COLO829 (cell line): ENCODE results near the gene TMEM80.
A peak's percentile ranks its signal among the peaks of the same experiment; 100 is the strongest.

Experiments used
- DNase-seq: peaks from one replicate; pipeline ENCODE4 v3.0.0; 2012; ENCODE audit warnings: low spot score

Gene TMEM80

DNA sequence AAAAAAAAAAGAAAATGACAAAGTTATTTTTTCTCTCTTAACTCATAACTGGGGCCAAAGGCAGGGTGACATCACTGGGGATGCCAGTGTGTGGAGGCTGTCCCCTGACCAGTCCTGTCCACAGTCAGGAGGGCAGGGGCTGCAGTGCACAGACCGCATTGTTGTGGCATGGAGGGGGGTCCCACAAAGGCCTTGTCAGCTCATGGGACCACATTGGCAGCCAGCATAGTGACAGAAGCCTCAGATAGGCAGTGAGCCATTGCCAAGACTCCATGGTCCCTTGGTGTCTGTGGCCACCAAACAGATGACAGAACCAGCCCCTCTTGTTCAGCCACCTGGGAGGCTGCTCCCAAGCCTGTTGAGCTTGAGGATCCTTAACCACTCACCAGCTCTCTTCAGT, 4.1 kb downstream of the TMEM80 start:
- DNase-seq = no peak

DNA sequence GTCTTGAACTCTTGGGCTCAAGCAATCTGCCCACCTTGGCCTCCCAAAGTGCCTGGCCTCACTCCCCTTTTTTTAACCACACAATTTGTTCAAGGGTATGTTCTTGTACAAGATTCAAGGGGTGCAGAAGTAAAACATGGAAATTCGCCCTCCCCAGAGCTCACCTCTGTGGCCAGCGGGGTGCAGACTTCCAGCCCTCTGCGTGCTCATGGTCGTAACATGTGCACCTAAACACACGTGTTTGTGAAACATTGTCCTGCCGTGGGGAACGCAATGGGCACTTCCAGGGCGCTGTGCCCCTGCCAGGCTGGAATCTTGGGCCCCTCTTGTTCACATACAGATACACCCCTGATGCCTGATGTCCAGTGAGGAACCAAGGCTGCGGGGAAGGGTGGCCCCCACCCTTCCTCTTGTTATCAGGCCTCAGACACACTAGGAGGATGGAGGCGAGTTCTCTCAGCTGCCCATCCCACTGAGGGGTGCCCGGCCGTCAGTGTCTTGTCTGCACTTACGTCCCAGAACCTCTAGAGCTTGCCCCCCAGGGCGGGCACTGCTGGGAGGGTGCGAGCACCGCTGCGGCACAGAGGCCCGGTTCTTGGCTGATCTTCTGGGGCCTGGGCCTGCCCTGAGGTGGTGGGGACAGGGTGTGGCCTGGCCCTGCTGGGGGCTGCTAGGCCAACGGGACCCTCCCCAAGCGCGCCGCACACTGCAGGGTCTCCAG, 6.3 kb downstream of the TMEM80 start:
- no peak for DNase-seq

DNA sequence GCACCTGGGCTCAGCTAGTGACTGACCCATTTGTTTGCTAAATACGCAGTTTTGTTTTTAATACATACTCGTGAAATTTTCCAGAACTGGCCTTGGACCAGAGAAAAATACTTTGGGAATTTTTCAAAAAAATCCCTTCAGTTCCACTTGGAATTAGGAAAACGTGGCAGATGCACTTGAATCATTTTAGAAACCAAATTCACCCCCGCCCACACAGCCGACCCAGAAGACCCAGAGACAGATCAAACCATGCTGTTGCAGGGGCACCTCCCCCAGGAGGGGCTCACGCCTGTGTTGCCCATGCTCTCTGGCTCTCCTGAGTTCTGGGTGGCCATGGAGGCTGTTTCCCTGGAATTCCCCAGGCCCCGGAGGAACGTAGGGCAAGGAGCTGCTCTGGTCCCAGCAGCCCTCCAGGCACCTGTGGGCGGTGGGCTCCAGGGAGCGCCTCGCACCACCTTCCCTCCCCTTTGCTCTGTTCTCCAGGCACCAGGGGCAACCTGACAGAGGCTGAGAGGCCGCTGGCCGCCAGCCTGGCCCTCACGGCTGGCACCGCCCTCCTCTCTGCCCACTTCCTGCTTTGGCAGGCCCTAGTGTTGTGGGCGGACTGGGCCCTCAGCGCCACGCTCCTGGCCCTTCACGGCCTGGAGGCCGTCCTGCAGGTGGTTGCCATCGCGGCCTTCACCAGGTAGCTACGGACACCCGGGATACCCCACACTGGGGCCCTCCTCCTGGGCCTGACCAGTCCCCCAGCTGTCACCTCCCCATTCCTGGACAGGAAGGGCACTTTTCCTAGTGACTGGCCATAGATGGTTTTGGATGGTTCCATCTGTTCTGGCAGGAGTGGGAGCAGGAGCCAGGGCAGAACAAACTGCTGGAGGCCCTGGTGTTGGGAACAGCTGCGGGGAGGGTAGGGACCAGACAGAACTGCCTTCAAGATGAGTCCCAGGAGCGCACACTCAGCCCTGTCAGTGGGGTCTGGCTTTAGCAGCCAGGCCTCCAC, 7.1 kb downstream of the TMEM80 start:
- no peak for DNase-seq

DNA sequence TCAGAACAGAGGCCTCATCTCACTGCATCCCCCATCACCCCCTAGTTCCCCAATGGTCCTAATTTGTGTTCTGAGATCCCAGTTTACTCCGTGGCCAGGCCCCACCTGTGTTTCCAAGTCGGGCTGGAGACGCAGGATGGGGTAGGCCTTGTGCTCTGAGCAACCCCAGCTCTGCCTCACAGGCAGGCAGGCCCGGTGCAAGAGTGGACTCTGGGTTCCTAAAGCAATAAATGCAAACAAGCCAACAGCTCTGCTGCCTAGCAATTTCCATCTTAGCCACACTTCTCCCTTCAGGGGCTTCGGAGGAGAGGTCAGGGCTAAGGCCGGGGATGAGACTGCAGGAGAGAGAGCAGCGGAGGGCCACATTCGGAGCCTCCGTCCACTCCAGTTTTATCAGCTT, 7.9 kb downstream of the TMEM80 start:
- no peak for DNase-seq

DNA sequence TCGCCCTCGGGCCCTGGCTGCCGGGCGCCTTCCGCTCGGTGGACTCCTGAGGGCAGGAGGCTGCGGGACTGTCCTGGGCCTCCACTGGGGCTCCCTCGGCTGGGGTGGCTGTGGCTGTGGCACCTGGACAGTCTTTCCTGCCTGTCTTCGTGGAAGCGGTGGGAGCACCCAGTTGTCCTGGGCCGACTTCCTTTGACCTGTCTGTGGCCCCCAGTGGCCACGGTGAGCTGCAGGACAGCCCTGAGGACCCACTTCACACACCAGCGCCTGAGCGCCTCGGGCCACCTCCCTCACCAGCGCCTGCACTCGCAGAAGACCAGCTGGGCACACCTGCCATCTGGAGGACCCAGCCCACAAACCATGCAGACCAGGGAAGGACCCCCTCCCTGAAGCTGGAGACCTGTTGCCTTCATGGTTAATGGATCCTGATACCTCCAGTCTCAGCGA, 8.6 kb downstream of the TMEM80 start:
- DNase-seq = no peak

DNA sequence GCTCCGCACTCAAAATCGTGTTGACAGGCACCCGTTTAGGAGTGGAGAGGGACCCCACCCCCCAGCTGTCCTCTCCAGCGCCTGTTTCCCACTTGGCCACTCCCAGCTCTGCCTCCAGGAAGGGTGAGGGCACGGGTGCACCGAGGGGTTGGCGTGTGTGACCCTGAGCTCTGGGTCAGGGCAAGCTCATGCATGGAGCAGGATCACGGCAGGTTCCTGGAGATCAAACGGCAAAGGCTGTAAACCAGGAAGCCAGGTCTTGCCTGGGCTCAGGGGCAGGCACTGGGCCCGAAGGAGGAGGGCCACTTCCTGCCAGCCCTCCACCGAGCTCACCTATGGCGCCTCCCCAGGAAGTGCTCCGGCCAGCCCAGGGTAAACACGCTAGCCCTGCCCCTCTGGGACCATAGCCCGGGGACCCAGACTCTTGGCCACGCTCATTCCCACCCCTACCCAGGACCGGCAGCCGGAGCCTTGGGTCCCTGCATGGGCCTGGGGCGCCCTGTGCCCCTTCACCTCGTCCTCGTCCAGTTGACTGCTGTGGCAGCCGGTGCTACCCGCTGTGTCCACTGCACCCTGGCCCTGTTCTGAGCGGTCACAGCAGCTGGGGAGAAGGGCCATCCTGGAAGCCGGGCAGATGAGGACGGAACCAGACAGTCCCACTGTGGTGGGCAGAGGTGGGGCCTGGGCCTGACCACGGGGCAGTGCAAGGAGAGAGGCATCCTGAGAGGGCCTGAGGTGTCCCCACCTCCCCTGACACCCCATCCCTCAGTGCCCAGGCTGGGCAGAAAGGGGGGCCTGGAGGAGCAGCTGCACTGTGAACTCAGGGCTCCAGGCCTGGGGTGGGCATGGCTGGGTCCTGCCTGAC, 9.4 kb downstream of the TMEM80 start:
- no peak for DNase-seq

DNA sequence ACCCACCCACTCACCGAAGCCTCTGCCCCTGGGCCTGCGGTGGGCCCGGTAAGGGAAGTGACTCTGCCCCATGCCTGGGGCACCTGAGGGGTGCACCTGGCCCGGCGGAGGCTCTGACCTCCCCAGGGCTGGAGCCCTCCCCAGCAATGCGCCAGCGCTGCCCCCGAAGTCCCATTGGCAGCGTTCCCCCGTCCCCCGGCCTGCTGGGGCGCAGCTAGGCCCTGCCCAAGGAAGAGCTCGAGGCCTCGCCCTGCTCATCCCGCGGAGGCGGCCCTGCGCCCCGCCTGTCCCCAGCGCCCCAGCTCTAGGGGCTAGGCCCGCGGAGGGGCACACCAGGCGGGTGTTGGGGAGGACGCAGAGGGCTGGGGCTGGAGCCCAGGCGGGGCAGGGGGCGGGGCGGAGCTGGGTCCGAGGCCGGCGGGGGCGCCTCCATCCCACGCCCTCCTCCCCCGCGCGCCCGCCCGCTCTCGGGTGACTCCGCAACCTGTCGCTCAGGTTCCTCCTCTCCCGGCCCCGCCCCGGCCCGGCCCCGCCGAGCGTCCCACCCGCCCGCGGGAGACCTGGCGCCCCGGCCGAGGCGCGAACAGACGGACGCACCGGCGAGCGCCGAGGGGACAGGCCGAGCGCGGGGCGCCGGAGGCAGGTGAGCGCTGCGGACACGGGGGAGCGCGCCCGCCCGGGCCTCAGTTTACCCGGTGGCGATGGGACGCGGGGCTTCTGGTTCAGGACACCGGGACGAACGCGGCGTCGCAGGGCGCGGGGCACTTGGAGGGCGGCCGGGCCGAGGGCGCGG, 10.2 kb downstream of the TMEM80 start, which contains the start of gene EPS8L2:
TSS of gene EPS8L2 (plus strand) at position 586 of the 793 bp plus-strand sequence. CDS start 3,177 bp downstream, outside the sequence.
- no peak for DNase-seq

DNA sequence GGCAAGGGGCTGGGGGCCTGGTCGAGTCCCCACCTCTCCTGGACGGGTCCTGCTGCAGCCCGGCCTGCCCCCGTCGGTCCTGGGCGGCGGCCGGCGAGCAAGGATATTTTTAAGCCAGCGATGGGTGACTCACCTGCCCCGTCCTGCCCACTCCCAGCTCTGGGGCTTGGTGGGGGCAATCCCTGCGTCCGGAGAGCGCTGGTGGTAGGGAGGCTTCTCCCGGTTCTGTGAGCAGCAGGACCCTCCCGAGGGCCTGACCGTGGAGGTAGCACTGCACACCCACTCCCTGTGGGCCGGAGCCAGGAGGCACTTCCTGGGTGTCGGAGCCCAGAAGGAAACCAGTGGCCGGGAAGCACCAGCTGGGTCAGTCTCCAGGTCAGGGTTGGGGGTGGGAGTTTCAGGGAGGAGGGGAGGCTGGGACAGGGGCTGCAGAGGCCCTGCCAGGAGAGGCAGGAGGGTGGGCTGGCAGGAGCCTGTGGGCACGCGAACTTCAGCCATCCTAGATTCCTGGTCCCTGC, 10.9 kb downstream of the TMEM80 start:
- DNase-seq = no peak

DNA sequence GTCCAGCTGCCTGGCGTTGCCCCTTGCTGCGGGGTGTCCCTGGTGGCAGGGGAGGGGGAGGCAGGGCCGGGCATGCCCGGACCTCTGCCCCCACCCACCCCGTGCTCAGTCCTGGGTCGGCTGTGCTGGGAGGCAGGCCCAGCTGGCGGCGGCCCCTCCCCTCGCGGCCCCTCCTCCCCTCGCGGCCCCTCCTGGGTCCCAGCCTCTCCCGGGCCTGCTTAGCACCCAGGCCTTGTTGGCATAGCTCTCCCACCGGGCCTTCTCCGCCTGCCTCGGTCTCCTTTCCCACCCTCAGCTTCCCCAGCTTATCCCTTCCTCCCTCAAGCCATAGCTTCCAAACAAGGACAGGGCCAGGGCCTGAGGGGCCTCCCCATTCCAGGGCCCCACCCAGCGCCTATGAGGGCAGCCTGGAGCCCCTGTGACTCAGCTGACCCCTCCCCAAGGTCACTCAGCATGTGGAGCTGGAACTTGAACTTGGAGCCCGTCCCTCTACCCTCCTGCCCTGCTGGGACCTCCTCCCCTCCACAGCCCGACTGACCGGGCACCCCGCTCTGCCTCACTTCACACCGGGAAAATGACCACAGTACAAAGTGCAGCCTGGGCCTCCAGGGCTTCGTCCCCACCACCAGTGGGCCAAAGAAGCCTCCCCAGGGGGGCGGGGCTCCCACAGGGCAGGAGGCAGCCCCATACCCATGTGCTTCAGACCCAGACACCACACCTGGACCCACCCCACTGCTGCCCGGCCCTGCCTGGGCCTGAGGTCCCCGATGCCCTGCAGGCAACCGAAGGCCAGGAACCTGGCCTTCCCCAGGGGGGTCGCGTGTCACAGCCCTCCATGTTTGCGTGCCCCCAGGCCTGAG, 11.6 kb downstream of the TMEM80 start:
- DNase-seq = no peak

DNA sequence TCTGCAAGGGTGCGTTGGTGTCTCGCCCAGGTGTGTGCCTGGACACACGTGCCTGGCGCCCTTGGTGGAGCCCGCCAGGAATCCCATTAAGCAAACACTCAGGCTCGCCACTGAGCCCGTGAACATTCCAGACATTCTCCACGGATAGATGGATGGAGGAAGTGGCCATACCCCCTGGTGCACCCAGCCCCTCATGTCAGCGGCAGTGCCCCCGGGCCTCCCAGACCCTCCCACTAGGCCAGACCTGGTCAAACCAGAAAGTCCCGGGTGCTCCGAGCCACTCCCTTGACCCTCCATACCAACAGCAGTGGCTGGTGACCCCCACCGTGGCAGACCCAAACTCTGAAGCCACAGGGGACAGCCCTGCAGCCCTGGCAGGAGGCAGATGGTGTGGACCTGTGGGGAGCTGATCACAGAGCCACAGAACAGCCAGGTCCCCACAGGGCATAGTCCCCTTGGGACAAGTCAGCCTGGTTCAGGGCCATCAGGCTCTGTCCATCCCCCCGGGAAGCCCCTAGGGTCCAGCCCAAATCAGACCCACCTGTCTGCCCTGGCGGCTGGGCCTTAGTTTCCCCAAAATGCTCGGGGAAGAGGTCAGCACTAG, 12.3 kb downstream of the TMEM80 start:
- no peak for DNase-seq

DNA sequence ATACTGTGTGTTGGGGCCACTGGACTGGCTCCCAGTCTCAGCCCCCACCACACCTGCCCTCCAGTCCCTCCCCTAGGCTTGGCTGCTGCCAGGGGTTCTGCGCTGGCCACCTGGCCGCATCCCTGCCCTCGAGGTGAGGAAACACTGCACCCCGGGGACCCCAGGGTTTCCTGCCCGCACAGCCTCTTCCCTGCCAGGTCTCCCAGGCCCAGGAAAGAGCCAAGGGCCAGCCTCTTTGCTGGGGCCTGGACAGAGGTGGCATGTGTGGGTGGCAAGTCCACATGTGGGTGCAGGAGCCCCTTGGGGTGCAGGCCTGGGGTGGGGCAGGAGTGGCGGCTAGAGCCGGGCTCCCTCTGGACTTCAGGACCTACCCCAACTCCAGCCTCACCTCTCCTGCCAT, 12.9 kb downstream of the TMEM80 start:
- no peak for DNase-seq

DNA sequence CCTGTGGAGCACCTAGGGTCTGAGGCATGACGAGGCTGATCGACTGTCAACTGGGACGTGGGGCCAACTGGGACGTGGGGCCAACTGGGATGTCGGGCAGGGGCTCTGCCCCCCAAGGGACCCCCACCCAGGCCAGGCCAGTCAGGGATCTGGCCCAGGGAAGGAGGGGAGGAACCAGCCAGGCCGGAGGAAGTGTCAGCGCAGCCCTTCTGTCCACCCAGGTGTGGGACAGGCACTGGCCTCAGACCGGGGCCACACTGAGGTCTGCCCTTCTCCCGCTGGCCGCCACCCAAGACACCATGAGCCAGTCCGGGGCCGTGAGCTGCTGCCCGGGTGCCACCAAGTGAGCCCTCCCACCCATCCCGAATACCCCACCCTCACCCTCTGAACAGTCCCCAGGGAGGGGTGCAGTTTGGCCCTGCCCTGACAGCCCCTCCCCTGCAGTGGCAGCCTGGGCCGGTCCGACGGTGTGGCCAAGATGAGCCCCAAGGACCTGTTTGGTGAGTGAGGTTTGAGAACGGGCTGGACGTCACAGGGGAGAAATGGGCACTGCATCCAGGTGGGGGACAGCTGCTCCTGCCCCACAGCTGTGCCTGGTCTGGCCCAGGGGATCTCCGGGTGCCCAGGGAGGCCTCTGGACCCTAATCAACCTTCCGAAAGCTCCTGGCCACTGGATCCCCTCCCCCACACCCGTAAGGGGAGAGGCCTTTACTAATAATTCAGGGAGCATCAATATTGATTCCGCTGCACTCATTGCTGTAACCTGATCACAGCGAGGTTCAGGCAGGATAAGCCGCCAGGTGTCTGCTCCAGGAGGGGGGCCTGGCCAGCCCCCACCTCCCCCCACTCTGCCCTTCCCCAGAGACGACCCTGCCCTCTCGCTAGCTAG, 13.7 kb downstream of the TMEM80 start:
- no peak for DNase-seq

DNA sequence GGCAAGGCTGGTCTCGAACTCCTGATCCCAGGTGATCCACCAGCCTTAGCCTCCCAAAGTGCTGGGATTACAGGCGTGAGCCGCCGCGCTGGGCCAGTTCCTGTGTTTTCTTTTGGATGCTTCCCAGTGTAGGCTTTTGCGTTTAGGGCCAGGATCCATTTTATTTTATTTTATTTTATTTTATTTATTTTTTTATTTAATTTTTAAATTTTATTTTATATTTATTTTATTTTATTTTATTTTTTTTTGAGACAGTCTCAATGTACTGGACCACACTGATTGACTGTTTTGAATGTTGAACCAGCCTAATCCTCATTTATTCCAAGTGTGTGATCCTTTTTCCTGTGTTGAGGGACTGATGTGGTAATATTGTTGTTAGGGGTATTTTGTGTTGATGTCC, 18.8 kb downstream of the TMEM80 start:
- no peak for DNase-seq

DNA sequence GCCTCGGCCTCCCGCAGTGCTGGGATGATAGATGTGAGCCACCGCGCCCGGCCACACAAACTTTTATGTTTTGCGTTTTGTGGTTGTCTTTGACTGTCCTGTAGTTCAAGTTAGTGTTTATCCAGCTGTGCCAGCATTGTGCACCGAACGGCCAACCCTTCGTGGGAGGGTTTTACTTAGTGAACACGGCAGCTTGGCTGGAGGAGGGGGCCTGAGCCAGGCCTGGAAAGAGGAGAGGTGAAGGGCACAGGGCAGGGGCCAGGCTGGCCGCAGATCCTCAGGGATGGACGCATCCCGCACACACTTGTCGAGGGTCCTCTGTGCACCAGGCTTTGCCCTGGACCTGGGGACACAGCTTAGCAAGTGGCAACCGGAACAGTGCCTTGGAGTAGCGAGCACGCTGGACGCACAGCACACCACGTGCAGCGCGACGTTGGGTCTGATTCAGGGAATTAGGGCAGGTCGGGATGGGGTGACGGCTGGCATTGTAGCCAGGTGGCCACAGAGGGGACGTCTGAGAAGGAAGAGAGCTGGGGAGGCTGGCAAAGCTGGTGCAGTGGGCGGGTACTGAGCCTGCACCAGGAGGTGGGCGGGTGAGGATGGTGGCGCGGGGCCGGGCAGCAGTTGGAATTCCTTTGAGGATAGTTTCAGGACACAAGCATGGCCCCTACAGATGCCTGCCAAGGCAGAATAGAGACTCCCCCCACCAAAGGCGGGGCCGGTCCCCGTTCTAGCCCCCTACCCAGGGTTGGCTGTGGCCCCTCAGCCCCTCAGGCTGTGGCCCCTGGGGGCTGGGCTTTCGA, 23.8 kb downstream of the TMEM80 start:
- no peak for DNase-seq

DNA sequence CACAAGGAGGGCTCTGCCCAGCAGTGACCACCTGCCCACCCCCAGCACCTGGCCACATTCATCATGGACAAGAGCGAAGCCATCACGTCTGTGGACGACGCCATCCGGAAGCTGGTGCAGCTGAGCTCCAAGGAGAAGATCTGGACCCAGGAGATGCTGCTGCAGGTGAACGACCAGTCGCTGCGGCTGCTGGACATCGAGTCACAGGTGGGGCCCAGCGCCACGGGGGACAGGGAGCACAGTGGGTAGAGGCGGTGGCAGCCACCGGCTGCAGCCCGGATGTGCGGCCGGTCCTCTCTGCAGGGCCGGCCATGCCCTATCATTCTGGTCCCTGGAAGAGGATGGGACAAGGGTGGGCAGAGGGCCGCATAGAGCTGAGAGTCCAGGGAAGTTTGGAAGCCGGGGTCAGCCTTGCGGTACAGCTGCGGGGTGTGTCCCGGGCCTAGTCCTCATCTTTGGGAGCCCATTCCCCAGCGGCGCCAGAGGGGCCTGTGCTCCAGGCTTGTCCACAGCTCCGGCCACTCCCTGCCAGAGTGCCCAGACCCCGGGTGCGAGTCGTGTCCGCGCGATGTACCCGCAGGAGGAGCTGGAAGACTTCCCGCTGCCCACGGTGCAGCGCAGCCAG, 24.5 kb downstream of the TMEM80 start:
- no peak for DNase-seq

DNA sequence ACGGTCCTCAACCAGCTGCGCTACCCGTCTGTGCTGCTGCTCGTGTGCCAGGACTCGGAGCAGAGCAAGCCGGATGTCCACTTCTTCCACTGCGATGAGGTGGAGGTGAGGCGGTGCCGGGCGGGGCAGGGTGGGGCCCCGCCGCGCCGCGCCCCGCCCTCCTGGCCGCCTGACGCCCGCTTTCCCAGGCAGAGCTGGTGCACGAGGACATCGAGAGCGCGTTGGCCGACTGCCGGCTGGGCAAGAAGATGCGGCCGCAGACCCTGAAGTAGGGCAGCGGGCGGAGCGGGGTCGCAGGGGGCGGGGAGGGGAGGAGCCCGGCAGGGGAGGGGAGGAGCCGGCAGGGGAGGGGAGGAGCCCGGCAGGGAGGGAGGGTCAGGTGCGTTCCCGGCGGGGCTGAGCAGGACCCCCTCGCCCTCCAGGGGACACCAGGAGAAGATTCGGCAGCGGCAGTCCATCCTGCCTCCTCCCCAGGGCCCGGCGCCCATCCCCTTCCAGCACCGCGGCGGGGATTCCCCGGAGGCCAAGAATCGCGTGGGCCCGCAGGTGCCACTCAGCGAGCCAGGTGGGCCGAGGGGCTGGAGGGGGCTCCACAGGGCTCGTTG, 25.1 kb downstream of the TMEM80 start:
- peak; percentile 72 for DNase-seq

DNA sequence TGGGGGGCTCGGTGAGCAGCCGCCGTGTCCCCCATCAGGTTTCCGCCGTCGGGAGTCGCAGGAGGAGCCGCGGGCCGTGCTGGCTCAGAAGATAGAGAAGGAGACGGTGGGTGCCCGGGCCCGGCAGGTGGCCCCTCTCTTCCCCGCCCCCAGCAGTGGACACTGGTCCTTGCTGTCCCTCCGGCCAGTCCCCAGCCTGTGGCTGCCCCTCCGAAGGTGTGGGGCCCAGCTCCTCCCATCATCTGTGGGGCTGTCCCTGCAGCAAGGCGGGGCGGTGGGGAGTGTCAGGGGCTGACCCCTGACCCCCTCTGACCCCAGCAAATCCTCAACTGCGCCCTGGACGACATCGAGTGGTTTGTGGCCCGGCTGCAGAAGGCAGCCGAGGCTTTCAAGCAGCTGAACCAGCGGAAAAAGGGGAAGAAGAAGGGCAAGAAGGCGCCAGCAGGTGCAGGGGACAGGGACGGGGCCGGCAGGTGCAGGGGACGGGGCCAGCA, 25.7 kb downstream of the TMEM80 start:
- no peak for DNase-seq
